ENCODE results near the gene F11R. TPM values are rescaled to one million over a fixed set of nuclear protein-coding genes. Genes with fewer than 3 reads are reported as not detected.

The F11R gene
- total and polyA plus RNA-seq, 10 of the 15 experiments (the other 5 are each of a cell fraction or from before 2014, with no cell fraction given), result 15.3 to 80.9 (median 24.3) TPM

DNA sequence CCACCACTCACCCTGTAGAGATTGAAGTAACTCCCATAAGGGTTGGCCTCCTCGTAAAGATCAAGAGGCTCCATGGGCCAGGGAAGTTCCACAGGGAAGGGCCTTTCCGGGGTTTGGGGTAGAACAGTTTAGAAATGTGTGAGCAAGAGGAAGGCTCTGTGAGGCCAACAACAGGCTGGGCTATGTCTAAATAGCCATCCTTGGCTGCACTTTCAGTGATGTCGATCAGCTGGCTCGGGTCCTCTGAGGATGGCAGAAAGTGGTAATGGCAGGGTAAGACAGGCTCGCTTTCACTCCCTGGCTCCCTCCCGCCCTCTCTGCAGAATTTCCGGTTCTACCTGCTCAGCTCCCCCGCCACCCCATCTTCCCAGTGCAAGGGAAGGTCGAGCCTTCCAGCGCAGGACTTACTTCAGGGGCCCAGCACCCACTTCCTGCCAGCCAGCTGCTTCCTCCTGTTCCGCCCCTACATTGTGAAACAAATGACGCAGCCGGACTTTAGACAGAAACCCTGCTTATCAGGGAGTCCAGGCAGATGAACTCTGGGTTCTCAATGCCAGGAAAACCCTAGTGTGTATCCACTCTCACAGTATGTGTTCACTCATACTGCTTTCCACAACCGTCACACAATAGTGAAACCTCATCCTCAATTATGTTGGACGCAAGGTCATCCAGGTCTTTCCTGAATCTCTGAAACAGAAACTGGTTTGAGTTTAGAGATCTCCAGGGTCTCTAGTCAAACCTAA is 7.3 kb downstream of the F11R start (continued):
- TF ChIP-seq POLR2AphosphoS5 (IDR thresholded peaks at IDR 0.05; ENCODE audit: low read length) (peak; percentile 58), SMAD1 (IDR thresholded peaks at IDR 0.05; ENCODE audit: low read depth, partially characterized antibody) (no peak), SREBF2 (IDR thresholded peaks at IDR 0.05; ENCODE audit: low read length) (no peak), CHD2 (IDR thresholded peaks at IDR 0.05; ENCODE audit: borderline replicate concordance, low read depth, low read length) (peak; percentile 67; the same call in 1 of the 2 replicates), RFX5 (IDR thresholded peaks at IDR 0.05; ENCODE audit: low read depth, low read length) (no peak), ZBTB4 (CRISPR knock-in tag; IDR thresholded peaks at IDR 0.05) (no peak), KDM1A (IDR thresholded peaks at IDR 0.05; ENCODE audit: borderline replicate concordance) (no peak), POLR2A (IDR thresholded peaks at IDR 0.05; ENCODE audit: low read depth, low read length) (peak; percentile 74), ZNF24 (IDR thresholded peaks at IDR 0.05) (no peak), NR2F1 (conservative IDR thresholded peaks at IDR 0.05) (peak; percentile 62), SREBF1 (IDR thresholded peaks at IDR 0.05; ENCODE audit: low read length) (no peak), MTA3 (IDR thresholded peaks at IDR 0.05; ENCODE audit: borderline replicate concordance, low read length) (peak; percentile 27; the same call in 1 of the 2 replicates), GABPA (IDR thresholded peaks at IDR 0.05; ENCODE audit: low read depth) (peak; percentile 82), TBL1XR1 (IDR thresholded peaks at IDR 0.05; ENCODE audit: low read depth, low read length) (no peak), KAT2A (conservative IDR thresholded peaks at IDR 0.05; ENCODE audit: control insufficient read depth, low read depth, low read length) (no peak)
- TF ChIP-seq, protein P1, sequence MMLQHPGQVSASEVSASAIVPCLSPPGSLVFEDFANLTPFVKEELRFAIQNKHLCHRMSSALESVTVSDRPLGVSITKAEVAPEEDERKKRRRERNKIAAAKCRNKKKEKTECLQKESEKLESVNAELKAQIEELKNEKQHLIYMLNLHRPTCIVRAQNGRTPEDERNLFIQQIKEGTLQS (IDR thresholded peaks at IDR 0.05; ENCODE audit: borderline replicate concordance, extremely low read depth, low read depth, low read length), result no peak
- TF ChIP-seq, protein P2, sequence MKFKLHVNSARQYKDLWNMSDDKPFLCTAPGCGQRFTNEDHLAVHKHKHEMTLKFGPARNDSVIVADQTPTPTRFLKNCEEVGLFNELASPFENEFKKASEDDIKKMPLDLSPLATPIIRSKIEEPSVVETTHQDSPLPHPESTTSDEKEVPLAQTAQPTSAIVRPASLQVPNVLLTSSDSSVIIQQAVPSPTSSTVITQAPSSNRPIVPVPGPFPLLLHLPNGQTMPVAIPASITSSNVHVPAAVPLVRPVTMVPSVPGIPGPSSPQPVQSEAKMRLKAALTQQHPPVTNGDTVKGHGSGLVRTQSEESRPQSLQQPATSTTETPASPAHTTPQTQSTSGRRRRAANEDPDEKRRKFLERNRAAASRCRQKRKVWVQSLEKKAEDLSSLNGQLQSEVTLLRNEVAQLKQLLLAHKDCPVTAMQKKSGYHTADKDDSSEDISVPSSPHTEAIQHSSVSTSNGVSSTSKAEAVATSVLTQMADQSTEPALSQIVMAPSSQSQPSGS (IDR thresholded peaks at IDR 0.05; ENCODE audit: low read length), result peak; percentile 65
- TF ChIP-seq, protein P3, sequence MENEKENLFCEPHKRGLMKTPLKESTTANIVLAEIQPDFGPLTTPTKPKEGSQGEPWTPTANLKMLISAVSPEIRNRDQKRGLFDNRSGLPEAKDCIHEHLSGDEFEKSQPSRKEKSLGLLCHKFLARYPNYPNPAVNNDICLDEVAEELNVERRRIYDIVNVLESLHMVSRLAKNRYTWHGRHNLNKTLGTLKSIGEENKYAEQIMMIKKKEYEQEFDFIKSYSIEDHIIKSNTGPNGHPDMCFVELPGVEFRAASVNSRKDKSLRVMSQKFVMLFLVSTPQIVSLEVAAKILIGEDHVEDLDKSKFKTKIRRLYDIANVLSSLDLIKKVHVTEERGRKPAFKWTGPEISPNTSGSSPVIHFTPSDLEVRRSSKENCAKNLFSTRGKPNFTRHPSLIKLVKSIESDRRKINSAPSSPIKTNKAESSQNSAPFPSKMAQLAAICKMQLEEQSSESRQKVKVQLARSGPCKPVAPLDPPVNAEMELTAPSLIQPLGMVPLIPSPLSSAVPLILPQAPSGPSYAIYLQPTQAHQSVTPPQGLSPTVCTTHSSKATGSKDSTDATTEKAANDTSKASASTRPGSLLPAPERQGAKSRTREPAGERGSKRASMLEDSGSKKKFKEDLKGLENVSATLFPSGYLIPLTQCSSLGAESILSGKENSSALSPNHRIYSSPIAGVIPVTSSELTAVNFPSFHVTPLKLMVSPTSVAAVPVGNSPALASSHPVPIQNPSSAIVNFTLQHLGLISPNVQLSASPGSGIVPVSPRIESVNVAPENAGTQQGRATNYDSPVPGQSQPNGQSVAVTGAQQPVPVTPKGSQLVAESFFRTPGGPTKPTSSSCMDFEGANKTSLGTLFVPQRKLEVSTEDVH (IDR thresholded peaks at IDR 0.05; ENCODE audit: low read depth, partially characterized antibody), result peak; percentile 47
- TF ChIP-seq, protein P4, sequence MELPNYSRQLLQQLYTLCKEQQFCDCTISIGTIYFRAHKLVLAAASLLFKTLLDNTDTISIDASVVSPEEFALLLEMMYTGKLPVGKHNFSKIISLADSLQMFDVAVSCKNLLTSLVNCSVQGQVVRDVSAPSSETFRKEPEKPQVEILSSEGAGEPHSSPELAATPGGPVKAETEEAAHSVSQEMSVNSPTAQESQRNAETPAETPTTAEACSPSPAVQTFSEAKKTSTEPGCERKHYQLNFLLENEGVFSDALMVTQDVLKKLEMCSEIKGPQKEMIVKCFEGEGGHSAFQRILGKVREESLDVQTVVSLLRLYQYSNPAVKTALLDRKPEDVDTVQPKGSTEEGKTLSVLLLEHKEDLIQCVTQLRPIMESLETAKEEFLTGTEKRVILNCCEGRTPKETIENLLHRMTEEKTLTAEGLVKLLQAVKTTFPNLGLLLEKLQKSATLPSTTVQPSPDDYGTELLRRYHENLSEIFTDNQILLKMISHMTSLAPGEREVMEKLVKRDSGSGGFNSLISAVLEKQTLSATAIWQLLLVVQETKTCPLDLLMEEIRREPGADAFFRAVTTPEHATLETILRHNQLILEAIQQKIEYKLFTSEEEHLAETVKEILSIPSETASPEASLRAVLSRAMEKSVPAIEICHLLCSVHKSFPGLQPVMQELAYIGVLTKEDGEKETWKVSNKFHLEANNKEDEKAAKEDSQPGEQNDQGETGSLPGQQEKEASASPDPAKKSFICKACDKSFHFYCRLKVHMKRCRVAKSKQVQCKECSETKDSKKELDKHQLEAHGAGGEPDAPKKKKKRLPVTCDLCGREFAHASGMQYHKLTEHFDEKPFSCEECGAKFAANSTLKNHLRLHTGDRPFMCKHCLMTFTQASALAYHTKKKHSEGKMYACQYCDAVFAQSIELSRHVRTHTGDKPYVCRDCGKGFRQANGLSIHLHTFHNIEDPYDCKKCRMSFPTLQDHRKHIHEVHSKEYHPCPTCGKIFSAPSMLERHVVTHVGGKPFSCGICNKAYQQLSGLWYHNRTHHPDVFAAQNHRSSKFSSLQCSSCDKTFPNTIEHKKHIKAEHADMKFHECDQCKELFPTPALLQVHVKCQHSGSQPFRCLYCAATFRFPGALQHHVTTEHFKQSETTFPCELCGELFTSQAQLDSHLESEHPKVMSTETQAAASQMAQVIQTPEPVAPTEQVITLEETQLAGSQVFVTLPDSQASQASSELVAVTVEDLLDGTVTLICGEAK (IDR thresholded peaks at IDR 0.05; ENCODE audit: borderline replicate concordance), result peak; percentile 79

Measured in GM12878 (cell line).